CD4-positive, CD25-positive, alpha-beta regulatory T cell (primary cell): ENCODE results near the gene AFF3. TPM values are rescaled to one million over a fixed set of nuclear protein-coding genes. Genes with fewer than 3 reads are reported as not detected.

Source experiments
- ATAC-seq, 2 donors: fragments of 150-1000 bp; cut with Tn5 transposase; one replicate each; pipeline ENCODE4 v1.10.0; 2021; ENCODE audit warnings: low read depth in 2 of 2, moderate number of reproducible peaks in 2 of 2, moderate library complexity in 1 of 2
- DNase-seq, 3 donors: peaks; one replicate each; pipeline versions ENCODE4 v3.0.0 to v3.0.0-alpha.2; 2012 to 2022; ENCODE audit warnings: mixed read lengths in 1 of 3
- H3K27ac ChIP-seq: one replicate; pipeline ENCODE4 v1.7.0; 2013; ENCODE audit warnings: mild to moderate bottlenecking, low read length; ENCODE audit not compliant: insufficient read depth, poor library complexity, severe bottlenecking
- H3K27me3 ChIP-seq: one replicate; pipeline ENCODE4 v1.7.0; 2013; ENCODE audit warnings: low read length; ENCODE audit not compliant: control insufficient read depth, insufficient read depth
- H3K36me3 ChIP-seq: one replicate; pipeline ENCODE4 v1.7.0; 2013; ENCODE audit warnings: mild to moderate bottlenecking, low read length, moderate library complexity; ENCODE audit not compliant: control insufficient read depth, insufficient read depth
- H3K4me1 ChIP-seq: 2 replicates; pipeline ENCODE4 v1.7.0; 2013; ENCODE audit warnings: mild to moderate bottlenecking, low read length; ENCODE audit not compliant: insufficient read depth, control insufficient read depth, poor library complexity, severe bottlenecking
- H3K4me3 ChIP-seq: one replicate; pipeline ENCODE4 v1.7.0; 2013; ENCODE audit warnings: low read depth, mild to moderate bottlenecking, low read length, moderate library complexity
- H3K9me3 ChIP-seq, 2 experiments: 1 replicate in 1 of 2; 2 replicates in 1 of 2; pipeline ENCODE4 v1.7.0; 2013; ENCODE audit warnings: low read length in 2 of 2, mild to moderate bottlenecking in 1 of 2, moderate library complexity in 1 of 2; ENCODE audit not compliant: control insufficient read depth in 2 of 2
- H3K27ac Mint-ChIP-seq, 3 donors: one replicate each; pipeline ENCODE4 v1.8.0; 2020 to 2022; ENCODE audit warnings: mild to moderate bottlenecking in 3 of 3, mixed read lengths in 3 of 3, moderate library complexity in 2 of 3
- H3K27me3 Mint-ChIP-seq: one replicate; pipeline ENCODE4 v1.8.0; 2022; ENCODE audit warnings: mild to moderate bottlenecking, mixed read lengths
- H3K36me3 Mint-ChIP-seq: one replicate; pipeline ENCODE4 v1.8.0; 2020; ENCODE audit warnings: mixed read lengths
- H3K4me1 Mint-ChIP-seq, 4 donors: one replicate each; pipeline ENCODE4 v1.8.0; 2020 to 2022; ENCODE audit warnings: mixed read lengths in 4 of 4, mild to moderate bottlenecking in 1 of 4
- H3K4me3 Mint-ChIP-seq, 4 donors: one replicate each; pipeline ENCODE4 v1.8.0; 2020 to 2022; ENCODE audit warnings: mild to moderate bottlenecking in 4 of 4, mixed read lengths in 4 of 4, moderate library complexity in 3 of 4
- H3K9me3 Mint-ChIP-seq, 7 donors: one replicate each; pipeline ENCODE4 v1.8.0; 2020 to 2022; ENCODE audit warnings: mixed read lengths in 7 of 7, mild to moderate bottlenecking in 3 of 7, moderate library complexity in 2 of 7
- polyA plus RNA-seq, 4 donors: library from polyadenylated mRNA; unstranded; fragments of 300-500 nt; fragmentation: Illumina TruSeq; gene quantifications; one replicate each; pipeline ENCODE4 v1.2.3, GENCODE V29; 2021
- total RNA-seq: library from RNA; stranded (reverse); gene quantifications from one replicate; pipeline ENCODE4 v1.2.3, GENCODE V29; 2022

AFF3 gene
- total and polyA plus RNA-seq, 5 donors from 2014 or later: 0.82 to 10.1 (median 4.2) TPM

- Mint-ChIP-seq H3K9me3 (peaks cover 0 to 5% (median 0%) of the 10 kb centered on the region in 7 donors), H3K27ac (no peak overlapping the region), H3K36me3 (peaks cover 10% of the 10 kb centered on the region), H3K4me3 (no peak overlapping the region), H3K27me3 (peaks cover 10% of the 10 kb centered on the region), H3K4me1 (peaks cover 0 to 32% (median 17%) of the 10 kb centered on the region in 4 donors)
- no peaks in the 10 kb centered on the region for H3K4me1 ChIP-seq
- H3K36me3 ChIP-seq: no peaks in the 10 kb centered on the region
- ATAC-seq: no peak
- H3K27me3 ChIP-seq: no peaks in the 10 kb centered on the region
- no peak overlapping the region for H3K4me3 ChIP-seq
- no peak overlapping the region for H3K27ac ChIP-seq
- DNase-seq: no peak
- no peaks in the 10 kb centered on the region for H3K9me3 ChIP-seq
These were observed 75.5 kb downstream of the AFF3 start for GRCh38 chr2:100066856-100067255.

GRCh38 chr2:100066246-100066645, 76.1 kb downstream of the AFF3 start:
- Histone ChIP-seq H3K4me3 (no peak overlapping the region), H3K27me3 (no peaks in the 10 kb centered on the region), H3K9me3 (no peaks in the 10 kb centered on the region), H3K27ac (no peak overlapping the region), H3K4me1 (peaks cover 1% of the 10 kb centered on the region), H3K36me3 (no peaks in the 10 kb centered on the region)
- Mint-ChIP-seq H3K4me1 (peaks cover 0 to 32% (median 18%) of the 10 kb centered on the region in 4 donors), H3K27ac (no peak overlapping the region), H3K9me3 (peaks cover 0 to 5% (median 0%) of the 10 kb centered on the region in 7 donors), H3K27me3 (peaks cover 10% of the 10 kb centered on the region), H3K4me3 (no peak overlapping the region), H3K36me3 (peaks cover 10% of the 10 kb centered on the region)
- no peak for DNase-seq
- ATAC-seq: no peak

- peaks cover 9% of the 10 kb centered on the region for H3K4me1 ChIP-seq
- no peak overlapping the region for H3K4me3 ChIP-seq
These were observed 77.6 kb downstream of the AFF3 start for GRCh38 chr2:100064592-100065428.

GRCh38 chr2:100064165-100064564, 78.2 kb downstream of the AFF3 start:
- H3K27ac Mint-ChIP-seq: peak overlapping the region in 1 of 3 donors; percentile 5
- peaks cover 0 to 5% (median 0%) of the 10 kb centered on the region in 7 donors for H3K9me3 Mint-ChIP-seq
- no peaks in the 10 kb centered on the region for H3K36me3 ChIP-seq

More at GRCh38 chr2:100064592-100065428, 77.6 kb downstream of the AFF3 start:
- no peak overlapping the region for H3K27ac ChIP-seq
- H3K27me3 ChIP-seq: no peaks in the 10 kb centered on the region
- Mint-ChIP-seq H3K4me1 (peaks cover 0 to 37% (median 24%) of the 10 kb centered on the region in 4 donors), H3K36me3 (peaks cover 10% of the 10 kb centered on the region), H3K4me3 (no peak overlapping the region), H3K9me3 (peaks cover 0 to 5% (median 0%) of the 10 kb centered on the region in 7 donors), H3K27ac (no peak overlapping the region), H3K27me3 (peaks cover 10% of the 10 kb centered on the region)
- H3K9me3 ChIP-seq: no peaks in the 10 kb centered on the region
- DNase-seq (no peak), ATAC-seq (no peak)
- H3K36me3 ChIP-seq: no peaks in the 10 kb centered on the region

GRCh38 chr2:100063459-100063953, 78.9 kb downstream of the AFF3 start:
- Mint-ChIP-seq H3K27ac (no peak overlapping the region), H3K27me3 (peaks cover 10% of the 10 kb centered on the region)

More at GRCh38 chr2:100064165-100064564, 78.2 kb downstream of the AFF3 start:
- peaks cover 10% of the 10 kb centered on the region for H3K27me3 Mint-ChIP-seq
- DNase-seq: no peak
- ATAC-seq: no peak
- no peaks in the 10 kb centered on the region for H3K9me3 ChIP-seq
- H3K4me1 ChIP-seq: peaks cover 9% of the 10 kb centered on the region
- no peak overlapping the region for H3K4me3 Mint-ChIP-seq
- peaks cover 0 to 42% (median 22%) of the 10 kb centered on the region in 4 donors for H3K4me1 Mint-ChIP-seq
- H3K27me3 ChIP-seq: no peaks in the 10 kb centered on the region
- peaks cover 10% of the 10 kb centered on the region for H3K36me3 Mint-ChIP-seq
- no peak overlapping the region for H3K27ac ChIP-seq
- H3K4me3 ChIP-seq: no peak overlapping the region

GRCh38 chr2:100062336-100062735, 80.1 kb downstream of the AFF3 start:
- Histone ChIP-seq H3K4me3 (no peak overlapping the region), H3K27ac (no peak overlapping the region), H3K9me3 (no peaks in the 10 kb centered on the region), H3K27me3 (no peaks in the 10 kb centered on the region), H3K4me1 (peaks cover 9% of the 10 kb centered on the region), H3K36me3 (no peaks in the 10 kb centered on the region)
- DNase-seq (no peak), ATAC-seq (no peak)
- H3K27ac Mint-ChIP-seq: peak overlapping the region in 2 of 3 donors; percentile 16 to 59
- H3K9me3 Mint-ChIP-seq: peaks cover 0 to 5% (median 0%) of the 10 kb centered on the region in 7 donors
- H3K36me3 Mint-ChIP-seq: peaks cover 17% of the 10 kb centered on the region
- peaks cover 0 to 42% (median 20%) of the 10 kb centered on the region in 4 donors for H3K4me1 Mint-ChIP-seq
- H3K4me3 Mint-ChIP-seq: no peak overlapping the region
- peaks cover 4% of the 10 kb centered on the region for H3K27me3 Mint-ChIP-seq

More at GRCh38 chr2:100063459-100063953, 78.9 kb downstream of the AFF3 start:
- Histone ChIP-seq H3K4me3 (no peak overlapping the region), H3K4me1 (peaks cover 9% of the 10 kb centered on the region), H3K27ac (no peak overlapping the region), H3K36me3 (no peaks in the 10 kb centered on the region), H3K27me3 (no peaks in the 10 kb centered on the region), H3K9me3 (no peaks in the 10 kb centered on the region)
- Mint-ChIP-seq H3K4me1 (peaks cover 0 to 42% (median 22%) of the 10 kb centered on the region in 4 donors), H3K4me3 (no peak overlapping the region), H3K9me3 (peaks cover 0 to 5% (median 0%) of the 10 kb centered on the region in 7 donors), H3K36me3 (peaks cover 10% of the 10 kb centered on the region)
- ATAC-seq (no peak), DNase-seq (no peak)

- H3K36me3 Mint-ChIP-seq: peaks cover 25% of the 10 kb centered on the region
- peak; percentile 64 to 66 for ATAC-seq
- H3K27ac Mint-ChIP-seq: peak overlapping the region in 2 of 3 donors; percentile 31 to 80
- Histone ChIP-seq H3K4me1 (peaks cover 9% of the 10 kb centered on the region), H3K27me3 (no peaks in the 10 kb centered on the region), H3K4me3 (no peak overlapping the region), H3K27ac (no peak overlapping the region), H3K9me3 (no peaks in the 10 kb centered on the region), H3K36me3 (no peaks in the 10 kb centered on the region)
- peak in 2 of 3 donors; percentile 21 to 61 for DNase-seq
- H3K4me3 Mint-ChIP-seq: no peak overlapping the region
- peaks cover 4% of the 10 kb centered on the region for H3K27me3 Mint-ChIP-seq
- H3K9me3 Mint-ChIP-seq: peaks cover 0 to 5% (median 0%) of the 10 kb centered on the region in 7 donors
- peaks cover 0 to 42% (median 22%) of the 10 kb centered on the region in 4 donors for H3K4me1 Mint-ChIP-seq
These were observed 81.5 kb downstream of the AFF3 start for GRCh38 chr2:100060875-100061274.
